ENCODE data around the gene PRR5. TPM values are rescaled to one million over a fixed set of nuclear protein-coding genes. Genes with fewer than 3 reads are reported as not detected.
A peak's percentile ranks its signal among the peaks of the same experiment; 100 is the strongest.

Gene PRR5
- total and polyA plus RNA-seq, 10 donors, result 31.3 to 85.6 (median 76.7) TPM

GRCh38 chr22:44663256-44663999 is 38.6 kb upstream of the PRR5 start:
- Histone ChIP-seq H3K27ac (peak overlapping the region in 6 of 8 donors; percentile 72 to 84 (median 76)), H3K4me1 (peaks cover 26 to 71% (median 55%) of the 10 kb centered on the region in 6 donors), H3K27me3 (replicated peaks in 1 of 7) (peaks cover 0 to 4% (median 0%) of the 10 kb centered on the region in 7 donors), H3K36me3 (no peaks in the 10 kb centered on the region), H3K4me3 (no peak overlapping the region), H3K9me3 (no peaks in the 10 kb centered on the region)
- TF ChIP-seq POLR2AphosphoS5 (IDR thresholded peaks at IDR 0.05), result no peak
- TF ChIP-seq POLR2A (IDR thresholded peaks at IDR 0.05), result no peak
- no peak for TF ChIP-seq CTCF (IDR thresholded peaks at IDR 0.05 in 8 of 11, conservative IDR thresholded peaks at IDR 0.05 in 3 of 11)
- 89 to 97% (median 92%) methylated on average over 5 of the region's 5 CpGs for WGBS, 5 donors
- DNase-seq, result no peak
- intact Hi-C loops (cut with DNase I; ENCODE audit: low total_unique reads), result no loop called here

GRCh38 chr22:44664149-44664548 is 37.9 kb upstream of the PRR5 start:
- H3K36me3 ChIP-seq, result no peaks in the 10 kb centered on the region
- H3K27ac ChIP-seq, result peak overlapping the region in 7 of 8 donors; percentile 54 to 84 (median 75)
- peaks cover 26 to 68% (median 52%) of the 10 kb centered on the region in 6 donors for H3K4me1 ChIP-seq
- DNase-seq, result peak; percentile 91
- intact Hi-C loops (cut with DNase I; ENCODE audit: low total_unique reads), result no loop called here
- peaks cover 0 to 9% (median 0%) of the 10 kb centered on the region in 7 donors for H3K27me3 ChIP-seq (replicated peaks in 1 of 7)
- TF ChIP-seq POLR2AphosphoS5 (IDR thresholded peaks at IDR 0.05) (peak; percentile 62 to 76 (median 75)), POLR2A (IDR thresholded peaks at IDR 0.05) (no peak)
- H3K9me3 ChIP-seq, result no peaks in the 10 kb centered on the region
- WGBS, 5 donors, result 1 to 6% (median 2%) methylated on average over 6 to 11 of the region's 11 CpGs
- H3K4me3 ChIP-seq, result no peak overlapping the region

- intact Hi-C loops (cut with DNase I; ENCODE audit: low total_unique reads), result no loop called here
- H3K27me3 ChIP-seq (replicated peaks in 1 of 7), result peaks cover 0 to 19% (median 0%) of the 10 kb centered on the region in 7 donors
- DNase-seq, result no peak
- no peaks in the 10 kb centered on the region for H3K9me3 ChIP-seq
- WGBS, 5 donors, result 16 to 31% (median 28%) methylated on average over 9 of the region's 9 CpGs
- no peak overlapping the region for H3K4me3 ChIP-seq
- H3K4me1 ChIP-seq, result peaks cover 32 to 74% (median 58%) of the 10 kb centered on the region in 6 donors
- H3K27ac ChIP-seq, result peak overlapping the region in 6 of 8 donors; percentile 72 to 84 (median 76)
- H3K36me3 ChIP-seq, result no peaks in the 10 kb centered on the region
- peak; percentile 54 to 69 (median 63) for TF ChIP-seq POLR2AphosphoS5 (IDR thresholded peaks at IDR 0.05)
- no peak for TF ChIP-seq POLR2A (IDR thresholded peaks at IDR 0.05)
- TF ChIP-seq CTCF (IDR thresholded peaks at IDR 0.05 in 8 of 11, conservative IDR thresholded peaks at IDR 0.05 in 3 of 11), result no peak
These were observed 36.9 kb upstream of the PRR5 start for GRCh38 chr22:44665115-44665514.

- TF ChIP-seq POLR2AphosphoS5 (IDR thresholded peaks at IDR 0.05), result no peak
- TF ChIP-seq CTCF (IDR thresholded peaks at IDR 0.05 in 8 of 11, conservative IDR thresholded peaks at IDR 0.05 in 3 of 11), result no peak
- no peak for TF ChIP-seq POLR2A (IDR thresholded peaks at IDR 0.05)
- no peak overlapping the region for H3K4me3 ChIP-seq
- intact Hi-C loops (cut with DNase I; ENCODE audit: low total_unique reads), result no loop called here
- DNase-seq, result no peak
- no peaks in the 10 kb centered on the region for H3K36me3 ChIP-seq
- H3K4me1 ChIP-seq, result peaks cover 32 to 82% (median 60%) of the 10 kb centered on the region in 6 donors
- H3K27ac ChIP-seq, result peak overlapping the region in 1 of 8 donors; percentile 90
- 73 to 87% (median 80%) methylated on average over 3 of the region's 3 CpGs for WGBS, 5 donors
- H3K27me3 ChIP-seq (replicated peaks in 1 of 7), result peaks cover 0 to 28% (median 3%) of the 10 kb centered on the region in 7 donors
- no peaks in the 10 kb centered on the region for H3K9me3 ChIP-seq
These were observed 35.8 kb upstream of the PRR5 start for GRCh38 chr22:44666207-44666585.
